OCI-LY7 (cell line): ENCODE measurements around the gene LRRFIP2. TPM values are rescaled to one million over a fixed set of nuclear protein-coding genes. Genes with fewer than 3 reads are reported as not detected.

ENCODE experiments used
- BruUV-seq: library from RNA; stranded (reverse); fragments of 400-500 nt; replicated peaks from 2 replicates; lab custom pipeline; 2021; lab: Mats Ljungman, UMichigan
- CTCF ChIA-PET: fragments of 300-600 bp; sonication (Branson Sonifier 250); formaldehyde crosslinking; loops from one replicate; lab custom pipeline; 2022; ENCODE audit warnings: antibody characterized with exemption; ENCODE audit not compliant: unreplicated experiment; lab: Charles Lee
- POLR2A ChIA-PET: fragments of 300-600 bp; sonication (Branson Sonifier 250); formaldehyde crosslinking; loops from one replicate; lab custom pipeline; 2022; ENCODE audit warnings: antibody characterized with exemption; lab: Charles Lee
- DNase-seq: peaks from one replicate; pipeline ENCODE4 v3.0.0-alpha.2; 2015; ENCODE audit warnings: low spot score
- H2AFZ ChIP-seq: fragments of 200-600 bp; sonication (generic), shearing (Covaris generic); 2 replicates; pipeline ENCODE4 v1.6.1; 2014; ENCODE audit warnings: mild to moderate bottlenecking, antibody characterized with exemption, low read length, moderate library complexity
- H3K27ac ChIP-seq: fragments of 200-600 bp; sonication (generic); 2 replicates; pipeline ENCODE4 v1.5.1; 2014; ENCODE audit warnings: mixed run types, low read depth, mild to moderate bottlenecking, moderate library complexity, low read length, inconsistent platforms; ENCODE audit not compliant: poor library complexity, severe bottlenecking
- H3K36me3 ChIP-seq: fragments of 200-600 bp; sonication (generic); 2 replicates; pipeline ENCODE4 v1.6.1; 2014; ENCODE audit warnings: mild to moderate bottlenecking, antibody characterized with exemption, low read length, moderate library complexity, mixed read lengths; ENCODE audit not compliant: insufficient read depth
- H3K4me1 ChIP-seq: fragments of 200-600 bp; sonication (generic); 2 replicates; pipeline ENCODE4 v1.5.1; 2014; ENCODE audit warnings: mild to moderate bottlenecking, low read length; ENCODE audit not compliant: insufficient read depth, poor library complexity, severe bottlenecking
- H3K4me2 ChIP-seq: fragments of 200-600 bp; sonication (generic); 2 replicates; pipeline ENCODE4 v1.6.1; 2014; ENCODE audit warnings: mild to moderate bottlenecking, low read length
- H3K4me3 ChIP-seq: fragments of 200-600 bp; sonication (generic); 2 replicates; pipeline ENCODE4 v1.5.1; 2014; ENCODE audit warnings: mild to moderate bottlenecking, low read depth, low read length; ENCODE audit not compliant: poor library complexity, severe bottlenecking
- H3K79me2 ChIP-seq: fragments of 200-600 bp; sonication (generic); 2 replicates; pipeline ENCODE4 v1.6.1; 2016; ENCODE audit warnings: low read depth, mild to moderate bottlenecking, low read length, moderate library complexity, mixed read lengths; ENCODE audit not compliant: insufficient read depth
- H3K9me2 ChIP-seq: fragments of 200-600 bp; sonication (generic); 2 replicates; pipeline ENCODE4 v1.6.1; 2016; ENCODE audit warnings: mild to moderate bottlenecking, low read length, mixed read lengths; ENCODE audit not compliant: insufficient read depth
- H3K9me3 ChIP-seq: fragments of 200-600 bp; sonication (generic); 2 replicates; pipeline ENCODE4 v1.6.1; 2014; ENCODE audit warnings: mild to moderate bottlenecking, mixed run types, low read length, mixed read lengths
- H4K20me1 ChIP-seq: fragments of 200-600 bp; sonication (generic); 2 replicates; pipeline ENCODE4 v1.6.1; 2014; ENCODE audit warnings: mild to moderate bottlenecking, antibody characterized with exemption, low read length, moderate library complexity, mixed read lengths; ENCODE audit not compliant: insufficient read depth
- CTCF ChIP-seq: fragments of 200-600 bp; sonication (generic); conservative IDR thresholded peaks from 2 replicates; pipeline ENCODE4 v1.5.1; 2014; ENCODE audit warnings: mild to moderate bottlenecking, antibody characterized with exemption, low read length, moderate library complexity, mixed read lengths
- EZH2phosphoT487 ChIP-seq: fragments of 200-600 bp; sonication (generic); IDR thresholded peaks from 2 replicates; pipeline ENCODE4 v1.6.1; 2018; ENCODE audit warnings: low read depth, borderline replicate concordance, mild to moderate bottlenecking, mixed run types, antibody characterized with exemption, low read length, moderate library complexity, mixed read lengths
- intact Hi-C: fragments of 100-400 bp; cut with micrococcal nuclease; formaldehyde crosslinking; loops from one replicate; pipeline ENCODE4 v1.10.0; 2022; ENCODE audit not compliant: unreplicated experiment
- total RNA-seq, 2 experiments: library from RNA; depleted of rRNA in 1 of 2; stranded (reverse); fragments of >200 nt in 1 of 2; shearing (Covaris generic) in 1 of 2; gene quantifications; 2 replicates each; pipeline ENCODE4 v1.2.3, GENCODE V29; 2014 to 2022

LRRFIP2 gene
- total RNA-seq, 2 experiments from 2014 or later = 23.7 to 37.3 TPM

GRCh38 chr3:37086918-37087317, 87.5 kb downstream of the LRRFIP2 start:
- H2AFZ ChIP-seq = no peak overlapping the region
- H3K9me3 ChIP-seq = no peaks in the 10 kb centered on the region
- BruUV-seq = no TSS peak

GRCh38 chr3:37082317-37082716, 92.1 kb downstream of the LRRFIP2 start:
- no peak for DNase-seq
- H3K4me3 ChIP-seq = no peak overlapping the region
- ChIA-PET POLR2A (interaction anchor here (0.7 kb wide), 1 partner anchor 1156 kb away, joined by 3 read pairs; no protein-coding TSS in a partner anchor), CTCF (no interaction called here)
- H3K27ac ChIP-seq = no peak overlapping the region
- intact Hi-C loops = no loop called here
- TF ChIP-seq CTCF (no peak), EZH2phosphoT487 (no peak)
- no peak overlapping the region for H3K4me2 ChIP-seq
- H3K36me3 ChIP-seq = peaks cover 12% of the 10 kb centered on the region
- H3K79me2 ChIP-seq = no peaks in the 10 kb centered on the region
- no TSS peak for BruUV-seq
- no peaks in the 10 kb centered on the region for H3K9me2 ChIP-seq
- peaks cover 7% of the 10 kb centered on the region for H3K4me1 ChIP-seq
- no peaks in the 10 kb centered on the region for H3K9me3 ChIP-seq
- H4K20me1 ChIP-seq = no peaks in the 10 kb centered on the region
- no peak overlapping the region for H2AFZ ChIP-seq

More at GRCh38 chr3:37086918-37087317, 87.5 kb downstream of the LRRFIP2 start:
- Histone ChIP-seq H3K9me2 (no peaks in the 10 kb centered on the region), H3K36me3 (peaks cover 13% of the 10 kb centered on the region; the same call in 1 of the 2 replicates), H3K4me1 (peaks cover 7% of the 10 kb centered on the region), H4K20me1 (no peaks in the 10 kb centered on the region), H3K4me2 (no peak overlapping the region), H3K79me2 (no peaks in the 10 kb centered on the region), H3K27ac (no peak overlapping the region), H3K4me3 (no peak overlapping the region)
- CTCF ChIA-PET = no interaction called here
- TF ChIP-seq CTCF (no peak), EZH2phosphoT487 (no peak)
- no peak for DNase-seq
- intact Hi-C loops = no loop called here
- POLR2A ChIA-PET = no interaction called here

GRCh38 chr3:37075955-37076354, 98.4 kb downstream of the LRRFIP2 start:
- Histone ChIP-seq H3K79me2 (no peaks in the 10 kb centered on the region), H3K4me2 (no peak overlapping the region), H3K9me3 (no peaks in the 10 kb centered on the region), H3K36me3 (peaks cover 4% of the 10 kb centered on the region), H3K4me1 (no peaks in the 10 kb centered on the region), H3K4me3 (no peak overlapping the region), H4K20me1 (no peaks in the 10 kb centered on the region), H3K27ac (no peak overlapping the region), H3K9me2 (no peaks in the 10 kb centered on the region), H2AFZ (no peak overlapping the region)
- DNase-seq = no peak
- TF ChIP-seq CTCF (no peak), EZH2phosphoT487 (no peak)
- ChIA-PET CTCF (no interaction called here), POLR2A (no interaction called here)
- BruUV-seq = no TSS peak
- intact Hi-C loops = no loop called here
